A549 (cell line): Measurements from ENCODE around the gene RRP12. TPM values are rescaled to one million over a fixed set of nuclear protein-coding genes. Genes with fewer than 3 reads are reported as not detected.

ENCODE experiments used
- ATAC-seq, 2 experiments: fragments of 200-7000 bp in 1 of 2; fragments of >200 bp in 1 of 2; cut with Nextera tagmentation in 1 of 2; cut with Tn5 transposase in 1 of 2; 3 replicates each; pipeline versions ENCODE4 v1.8.0 to v1.9.1; 2018 to 2020; ENCODE audit warnings: mild to moderate bottlenecking in 1 of 2, moderate library complexity in 1 of 2
- CTCF ChIA-PET: fragments of 300-600 bp; sonication (Branson Sonifier 250); formaldehyde crosslinking; extraction: SDS; loops from one replicate; lab custom pipeline; 2021; ENCODE audit warnings: antibody characterized with exemption, inconsistent platforms; lab: Yijun Ruan, JAX
- POLR2A ChIA-PET: fragments of 350-600 bp; formaldehyde crosslinking; extraction: SDS; loops from one replicate; lab custom pipeline; 2021; ENCODE audit warnings: antibody characterized with exemption, inconsistent platforms; lab: Yijun Ruan, JAX
- DNase-seq, 2 experiments: peaks; one replicate each; pipeline versions ENCODE4 v3.0.0 to v3.0.0-alpha.2; 2011 to 2016; ENCODE audit warnings: low read depth in 1 of 2, low spot score in 1 of 2
- FAIRE-seq: peaks from 2 replicates; lab custom pipeline; 2011; peaks lifted over from hg19 to GRCh38; lab: Jason Lieb, UNC
- H3K27ac ChIP-seq, 2 experiments: fragments of >200 bp; sonication (Bioruptor Twin); formaldehyde crosslinking; 3 replicates each; pipeline ENCODE4 v1.5.1; 2016 to 2017
- H3K4me1 ChIP-seq: fragments of >200 bp; sonication (Bioruptor Twin); formaldehyde crosslinking; 3 replicates; pipeline ENCODE4 v1.6.1; 2016
- H3K4me2 ChIP-seq: fragments of >200 bp; sonication (Bioruptor Twin); formaldehyde crosslinking; 3 replicates; pipeline ENCODE4 v1.6.1; 2016
- H3K4me3 ChIP-seq: fragments of >200 bp; sonication (Bioruptor Twin); formaldehyde crosslinking; 3 replicates; pipeline ENCODE4 v1.5.1; 2016
- H3K9me3 ChIP-seq: fragments of >200 bp; sonication (Bioruptor Twin); formaldehyde crosslinking; 3 replicates; pipeline ENCODE4 v1.6.1; 2016
- BHLHE40 ChIP-seq: IDR thresholded peaks from 2 replicates; pipeline ENCODE4 v1.6.1; 2012; ENCODE audit warnings: low read depth, low read length, inconsistent platforms
- CBX8 ChIP-seq: fragments of 200-600 bp; sonication (generic); IDR thresholded peaks from 2 replicates; pipeline ENCODE4 v1.6.1; 2016
- CEBPB ChIP-seq, 2 experiments: fragments of >200 bp in 1 of 2; sonication (Bioruptor Twin) in 1 of 2; formaldehyde crosslinking in 1 of 2; IDR thresholded peaks; 2 replicates each; pipeline ENCODE4 v1.6.1; 2012 to 2016
- CHD2 ChIP-seq: fragments of 150-350 bp; IDR thresholded peaks from 2 replicates; pipeline ENCODE4 v1.6.1; 2014; ENCODE audit warnings: low read length; ENCODE audit not compliant: partially characterized antibody
- E2F6 ChIP-seq: IDR thresholded peaks from 2 replicates; pipeline ENCODE4 v1.6.1; 2012; ENCODE audit warnings: low read depth, borderline replicate concordance
- EHMT2 ChIP-seq: fragments of 200-600 bp; sonication (generic); IDR thresholded peaks from 2 replicates; pipeline ENCODE4 v1.6.1; 2016; ENCODE audit warnings: antibody characterized with exemption, low read depth, mild to moderate bottlenecking, moderate library complexity
- ESRRA ChIP-seq: fragments of 150-350 bp; IDR thresholded peaks from 2 replicates; pipeline ENCODE4 v1.6.1; 2014; ENCODE audit warnings: mild to moderate bottlenecking, low read length, borderline replicate concordance
- FOSL2 ChIP-seq, 2 experiments: fragments of 450-650 bp in 1 of 2; fragments of >200 bp in 1 of 2; sonication (Bioruptor Twin) in 1 of 2; formaldehyde crosslinking; IDR thresholded peaks; 2 replicates each; pipeline versions ENCODE4 v1.5.0 to v1.6.1; 2016 to 2020; ENCODE audit warnings: mild to moderate bottlenecking in 1 of 2, moderate library complexity in 1 of 2
- HES2 ChIP-seq: fragments of >200 bp; sonication (Bioruptor Twin); formaldehyde crosslinking; IDR thresholded peaks from 2 replicates; pipeline ENCODE4 v1.6.1; 2016
- HOXB13 ChIP-seq: fragments of 250-450 bp; sonication (Bioruptor Pico); IDR thresholded peaks from 2 replicates; pipeline ENCODE4 v1.5.0; 2020; ENCODE audit warnings: low read depth, mild to moderate bottlenecking, moderate library complexity
- JUN ChIP-seq, 2 experiments: fragments of >200 bp; sonication (Bioruptor Twin); formaldehyde crosslinking; IDR thresholded peaks; 2 replicates in 1 of 2; 3 replicates in 1 of 2; pipeline ENCODE4 v1.6.1; 2016 to 2017
- KDM1A ChIP-seq: fragments of 200-600 bp; sonication (generic); IDR thresholded peaks from 2 replicates; pipeline ENCODE4 v1.6.1; 2016; ENCODE audit warnings: low read depth, mild to moderate bottlenecking
- KDM5A ChIP-seq: fragments of 200-600 bp; sonication (generic); IDR thresholded peaks from 2 replicates; pipeline ENCODE4 v1.6.1; 2016; ENCODE audit warnings: antibody characterized with exemption, mild to moderate bottlenecking
- MAZ ChIP-seq: fragments of 150-350 bp; IDR thresholded peaks from 2 replicates; pipeline ENCODE4 v1.6.1; 2014; ENCODE audit warnings: antibody characterized with exemption, low read depth, low read length, borderline replicate concordance
- MYC ChIP-seq: IDR thresholded peaks from 2 replicates; pipeline ENCODE4 v1.6.1; 2012; ENCODE audit warnings: mild to moderate bottlenecking, inconsistent platforms, low read length, improper control_type of control experiment, borderline replicate concordance
- NPAS2 ChIP-seq: fragments of 250-450 bp; sonication (Bioruptor Pico); IDR thresholded peaks from 2 replicates; pipeline ENCODE4 v1.8.0; 2022; ENCODE audit warnings: mild to moderate bottlenecking, moderate library complexity, borderline replicate concordance
- PHF8 ChIP-seq: fragments of 200-600 bp; sonication (generic); IDR thresholded peaks from 2 replicates; pipeline ENCODE4 v1.6.1; 2016; ENCODE audit warnings: low read depth, mild to moderate bottlenecking, antibody characterized with exemption, moderate library complexity, borderline replicate concordance
- RAD21 ChIP-seq, 2 experiments: fragments of >200 bp in 1 of 2; sonication (Bioruptor Twin) in 1 of 2; formaldehyde crosslinking in 1 of 2; IDR thresholded peaks in 1 of 2; conservative IDR thresholded peaks in 1 of 2; 2 replicates in 1 of 2; 3 replicates in 1 of 2; pipeline ENCODE4 v1.6.1; 2012 to 2018; ENCODE audit warnings: inconsistent platforms in 1 of 2
- RARB ChIP-seq: fragments of 250-450 bp; sonication (Bioruptor Pico); IDR thresholded peaks from 2 replicates; pipeline ENCODE4 v1.8.0; 2021; ENCODE audit warnings: mild to moderate bottlenecking, moderate library complexity
- REST ChIP-seq: fragments of 200-600 bp; sonication (generic); IDR thresholded peaks from 2 replicates; pipeline ENCODE4 v1.6.1; 2016; ENCODE audit warnings: antibody characterized with exemption, mild to moderate bottlenecking, moderate library complexity
- RFX5 ChIP-seq: fragments of 450-650 bp; IDR thresholded peaks from 2 replicates; pipeline ENCODE4 v1.7.1; 2014; ENCODE audit warnings: antibody characterized with exemption, mild to moderate bottlenecking, moderate library complexity
- RNF2 ChIP-seq: fragments of 200-600 bp; sonication (generic); IDR thresholded peaks from 2 replicates; pipeline ENCODE4 v1.6.1; 2016; ENCODE audit warnings: low read depth, mild to moderate bottlenecking, antibody characterized with exemption, moderate library complexity, borderline replicate concordance
- SREBF2 ChIP-seq: fragments of 450-650 bp; IDR thresholded peaks from 2 replicates; pipeline ENCODE4 v1.6.1; 2014; ENCODE audit warnings: mild to moderate bottlenecking, moderate library complexity
- TFCP2L1 ChIP-seq: fragments of 250-450 bp; sonication (Bioruptor Pico); IDR thresholded peaks from 2 replicates; pipeline ENCODE4 v1.5.0; 2021; ENCODE audit warnings: mild to moderate bottlenecking
- ZC3H11A ChIP-seq: fragments of 450-650 bp; IDR thresholded peaks from 2 replicates; pipeline ENCODE4 v1.6.1; 2014; ENCODE audit warnings: antibody characterized with exemption, mild to moderate bottlenecking
- ZFP36 ChIP-seq: fragments of 450-650 bp; IDR thresholded peaks from 2 replicates; pipeline ENCODE4 v1.6.1; 2014; ENCODE audit warnings: borderline replicate concordance; ENCODE audit not compliant: partially characterized antibody
- ZNF302 ChIP-seq: fragments of 250-450 bp; sonication (Bioruptor Pico); IDR thresholded peaks from 2 replicates; pipeline ENCODE4 v1.9.0; 2021; ENCODE audit warnings: inconsistent platforms, mild to moderate bottlenecking, moderate library complexity
- ZSCAN20 ChIP-seq: fragments of 250-450 bp; sonication (Bioruptor Pico); IDR thresholded peaks from 2 replicates; pipeline ENCODE4 v1.8.0; 2022; ENCODE audit warnings: mild to moderate bottlenecking, moderate library complexity
- WGBS: methylation state at CpG from one replicate; pipeline ENCODE4 v1.1.6; 2017; ENCODE audit errors: missing lambda C conversion rate; 5-methylcytosine and 5-hydroxymethylcytosine counted together
- polyA minus RNA-seq: library from RNA; depleted of rRNA, polyadenylated mRNA; stranded (reverse); fragments of >200 nt; gene quantifications from 2 replicates; pipeline ENCODE4 v1.2.3, GENCODE V29; 2011; rRNA and poly(A)+ RNA removed
- polyA plus RNA-seq, 4 experiments: library from polyadenylated mRNA; depleted of rRNA in 3 of 4; stranded (reverse); fragments of >200 nt; fragmentation: RNase III in 1 of 4; extraction: RNeasy Plus Mini Kit Qiagen cat#74134 plus additional on column Dnase treatment in 1 of 4; gene quantifications; 2 replicates in 3 of 4; 3 replicates in 1 of 4; pipeline ENCODE4 v1.2.3, GENCODE V29; 2011 to 2017
- TF ChIP-seq, protein P1 (sequence below): fragments of >200 bp; sonication (Bioruptor Twin); formaldehyde crosslinking; IDR thresholded peaks from 3 replicates; pipeline ENCODE4 v1.5.1; 2016
- TF ChIP-seq, protein P2 (sequence below): fragments of 250-450 bp; sonication (Bioruptor Pico); IDR thresholded peaks from 2 replicates; pipeline ENCODE4 v1.5.0; 2021; ENCODE audit warnings: mild to moderate bottlenecking, moderate library complexity, borderline replicate concordance

RRP12 gene
- 38.1 and 40.8 TPM in 2 replicates for polyA plus RNA-seq (2011; rRNA removed)
- 29.5 and 30.1 TPM in 2 replicates for polyA plus RNA-seq (2012; cell fraction: cytosol; rRNA removed)
- 110 and 127 TPM in 2 replicates for polyA plus RNA-seq (2012; cell fraction: nucleus; rRNA removed)
- polyA plus RNA-seq (2017; fragmentation: RNase III; extraction: RNeasy Plus Mini Kit Qiagen cat#74134 plus additional on column Dnase treatment), result 37.0 to 43.9 TPM (median 37.9 TPM) in 3 replicates
- polyA minus RNA-seq, result 66.7 and 83.7 TPM in 2 replicates

DNA sequence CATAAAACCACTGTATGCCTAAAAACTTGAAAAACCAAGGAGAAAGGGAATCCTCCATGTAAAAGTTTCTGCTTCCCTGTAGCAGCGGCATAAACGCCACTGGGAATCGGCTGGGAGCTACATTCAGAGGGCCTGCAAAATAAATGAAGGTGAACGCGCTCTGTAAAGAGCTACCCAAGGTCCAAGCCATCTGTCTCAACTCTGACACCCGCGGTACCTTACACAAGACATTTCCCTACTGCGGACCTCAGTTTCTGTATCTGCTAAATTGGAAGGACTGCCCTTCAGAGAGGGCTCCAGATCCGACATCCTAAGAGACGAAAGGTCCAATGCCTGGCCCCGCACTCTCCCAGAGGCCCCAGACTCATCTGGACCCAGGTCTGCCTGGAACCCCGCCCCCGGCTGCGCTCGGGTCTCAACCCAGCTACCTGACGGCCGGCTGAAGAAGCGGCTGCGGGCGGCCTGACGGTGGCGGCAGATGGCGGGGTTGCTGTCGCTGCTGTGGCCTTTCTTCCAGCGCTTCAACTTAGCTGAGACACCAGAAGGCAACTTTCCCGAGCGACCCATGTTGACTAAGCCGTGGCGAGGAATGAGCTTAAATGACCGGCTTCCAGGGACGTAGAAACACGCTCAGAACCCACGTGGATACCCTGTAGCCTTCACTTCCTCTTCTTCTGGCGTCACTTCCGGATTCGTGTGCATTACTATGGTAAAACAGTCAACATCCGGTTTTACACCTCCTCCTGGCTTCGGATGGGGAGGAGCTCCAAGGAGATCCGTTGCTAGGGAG, at the start of gene RRP12:
Gene RRP12, minus strand, starts transcription at position 676 of the 790 bp plus-strand sequence. Its CDS starts 109 bp downstream, at position 567.
- Histone ChIP-seq H3K4me3 (peak within 1 kb of the TSS; percentile 91), H3K27ac (peak within 1 kb of the TSS; percentile 83 to 87), H3K4me1 (peaks cover 9% of the 10 kb centered on the region; the same call in 2 of the 3 replicates), H3K4me2 (peak within 1 kb of the TSS; percentile 83), H3K9me3 (no peaks in the 10 kb centered on the region)
- FAIRE-seq (peak; percentile 99), ATAC-seq (peak; percentile 95 to 99), DNase-seq (peak; percentile 98 to 99)
- ChIA-PET POLR2A (interaction anchor here (0.6 to 2.1 kb wide), 10 partner anchors 13 to 286 kb away, joined by 3 to 8 read pairs (median 4); partner anchors contain the start of genes ARHGAP19, AVPI1 and FRAT1), CTCF (interaction anchor here (0.9 to 1.3 kb wide), 4 partner anchors 10 to 122 kb away, joined by 3 to 8 read pairs (median 4); no protein-coding TSS in a partner anchor)
- under 1% methylated on average over 32 of the region's 39 CpGs for WGBS
- TF ChIP-seq RARB (CRISPR knock-in tag), result no peak
- TF ChIP-seq MAZ, result no peak
- no peak for TF ChIP-seq ZFP36
- TF ChIP-seq ZSCAN20 (CRISPR knock-in tag), result no peak
- TF ChIP-seq BHLHE40, result no peak
- TF ChIP-seq RNF2, result no peak
- TF ChIP-seq CHD2, result no peak
- TF ChIP-seq RFX5, result no peak
- peak; percentile 68 for TF ChIP-seq PHF8
- TF ChIP-seq TFCP2L1 (CRISPR knock-in tag), result no peak
- no peak for TF ChIP-seq KDM5A
- TF ChIP-seq, protein P1, sequence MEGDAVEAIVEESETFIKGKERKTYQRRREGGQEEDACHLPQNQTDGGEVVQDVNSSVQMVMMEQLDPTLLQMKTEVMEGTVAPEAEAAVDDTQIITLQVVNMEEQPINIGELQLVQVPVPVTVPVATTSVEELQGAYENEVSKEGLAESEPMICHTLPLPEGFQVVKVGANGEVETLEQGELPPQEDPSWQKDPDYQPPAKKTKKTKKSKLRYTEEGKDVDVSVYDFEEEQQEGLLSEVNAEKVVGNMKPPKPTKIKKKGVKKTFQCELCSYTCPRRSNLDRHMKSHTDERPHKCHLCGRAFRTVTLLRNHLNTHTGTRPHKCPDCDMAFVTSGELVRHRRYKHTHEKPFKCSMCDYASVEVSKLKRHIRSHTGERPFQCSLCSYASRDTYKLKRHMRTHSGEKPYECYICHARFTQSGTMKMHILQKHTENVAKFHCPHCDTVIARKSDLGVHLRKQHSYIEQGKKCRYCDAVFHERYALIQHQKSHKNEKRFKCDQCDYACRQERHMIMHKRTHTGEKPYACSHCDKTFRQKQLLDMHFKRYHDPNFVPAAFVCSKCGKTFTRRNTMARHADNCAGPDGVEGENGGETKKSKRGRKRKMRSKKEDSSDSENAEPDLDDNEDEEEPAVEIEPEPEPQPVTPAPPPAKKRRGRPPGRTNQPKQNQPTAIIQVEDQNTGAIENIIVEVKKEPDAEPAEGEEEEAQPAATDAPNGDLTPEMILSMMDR, result no peak
- no peak for TF ChIP-seq E2F6
- TF ChIP-seq KDM1A, result no peak
- TF ChIP-seq HOXB13 (CRISPR knock-in tag), result no peak
- TF ChIP-seq, protein P2, sequence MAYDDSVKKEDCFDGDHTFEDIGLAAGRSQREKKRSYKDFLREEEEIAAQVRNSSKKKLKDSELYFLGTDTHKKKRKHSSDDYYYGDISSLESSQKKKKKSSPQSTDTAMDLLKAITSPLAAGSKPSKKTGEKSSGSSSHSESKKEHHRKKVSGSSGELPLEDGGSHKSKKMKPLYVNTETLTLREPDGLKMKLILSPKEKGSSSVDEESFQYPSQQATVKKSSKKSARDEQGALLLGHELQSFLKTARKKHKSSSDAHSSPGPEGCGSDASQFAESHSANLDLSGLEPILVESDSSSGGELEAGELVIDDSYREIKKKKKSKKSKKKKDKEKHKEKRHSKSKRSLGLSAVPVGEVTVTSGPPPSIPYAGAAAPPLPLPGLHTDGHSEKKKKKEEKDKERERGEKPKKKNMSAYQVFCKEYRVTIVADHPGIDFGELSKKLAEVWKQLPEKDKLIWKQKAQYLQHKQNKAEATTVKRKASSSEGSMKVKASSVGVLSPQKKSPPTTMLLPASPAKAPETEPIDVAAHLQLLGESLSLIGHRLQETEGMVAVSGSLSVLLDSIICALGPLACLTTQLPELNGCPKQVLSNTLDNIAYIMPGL (CRISPR knock-in tag), result no peak
- no peak for TF ChIP-seq NPAS2 (CRISPR knock-in tag)
- TF ChIP-seq RAD21 (conservative IDR thresholded peaks at IDR 0.05 in 1 of 2, IDR thresholded peaks at IDR 0.05 in 1 of 2), result no peak
- TF ChIP-seq SREBF2, result no peak
- TF ChIP-seq FOSL2 (IDR thresholded peaks at IDR 0.05), result no peak
- no peak for TF ChIP-seq FOSL2 (CRISPR knock-in tag; IDR thresholded peaks at IDR 0.05)
- TF ChIP-seq ZNF302 (CRISPR knock-in tag), result no peak
- TF ChIP-seq JUN (IDR thresholded peaks at IDR 0.05), result peak in 1 of 2 experiments; percentile 71; a peak in 3 of 5 replicates
- TF ChIP-seq ZC3H11A, result no peak
- TF ChIP-seq HES2, result no peak
- TF ChIP-seq MYC, result peak; percentile 85; the same call in 1 of the 2 replicates
- TF ChIP-seq EHMT2, result no peak
- no peak for TF ChIP-seq ESRRA
- no peak for TF ChIP-seq CBX8
- TF ChIP-seq CEBPB (IDR thresholded peaks at IDR 0.05), result no peak
- TF ChIP-seq REST, result no peak; the same call in 1 of the 2 replicates
